ENCODE data around the gene ZSCAN20.

The ZSCAN20 gene

GRCh38 chr1:33459691-33460090, 12.8 kb upstream of the ZSCAN20 start:
- DNase-seq (ENCODE audit: low read depth), result no peak
- no peak for TF ChIP-seq CTCF (IDR thresholded peaks at IDR 0.05; ENCODE audit: low read depth, low read length, missing control alignments)
- no peak overlapping the region for H3K4me3 ChIP-seq (ENCODE audit: low read depth, low read length)

- no peak for DNase-seq (ENCODE audit: low read depth)
- TF ChIP-seq CTCF (IDR thresholded peaks at IDR 0.05; ENCODE audit: low read depth, low read length, missing control alignments), result no peak
- H3K4me3 ChIP-seq (ENCODE audit: low read depth, low read length), result no peak overlapping the region
These were observed 12.3 kb upstream of the ZSCAN20 start for GRCh38 chr1:33460144-33460543.

GRCh38 chr1:33460947-33461629, 11.4 kb upstream of the ZSCAN20 start:
- no peak overlapping the region for H3K4me3 ChIP-seq (ENCODE audit: low read depth, low read length)
- DNase-seq (ENCODE audit: low read depth), result peak; percentile 55
- no peak for TF ChIP-seq CTCF (IDR thresholded peaks at IDR 0.05; ENCODE audit: low read depth, low read length, missing control alignments)

- no peak for TF ChIP-seq CTCF (IDR thresholded peaks at IDR 0.05; ENCODE audit: low read depth, low read length, missing control alignments)
- DNase-seq (ENCODE audit: low read depth), result no peak
- no peak overlapping the region for H3K4me3 ChIP-seq (ENCODE audit: low read depth, low read length)
These were observed 9.9 kb upstream of the ZSCAN20 start for GRCh38 chr1:33462405-33463164.

GRCh38 chr1:33464552-33464951, 7.9 kb upstream of the ZSCAN20 start:
- DNase-seq (ENCODE audit: low read depth), result no peak
- no peak overlapping the region for H3K4me3 ChIP-seq (ENCODE audit: low read depth, low read length)
- no peak for TF ChIP-seq CTCF (IDR thresholded peaks at IDR 0.05; ENCODE audit: low read depth, low read length, missing control alignments)

GRCh38 chr1:33465316-33465715, 7.1 kb upstream of the ZSCAN20 start:
- no peak for TF ChIP-seq CTCF (IDR thresholded peaks at IDR 0.05; ENCODE audit: low read depth, low read length, missing control alignments)
- H3K4me3 ChIP-seq (ENCODE audit: low read depth, low read length), result no peak overlapping the region
- DNase-seq (ENCODE audit: low read depth), result no peak

Measured in GM12864 (cell line).